Glutamatergic neuron (in vitro differentiated cells): ENCODE results near the gene LRRC56. TPM values are rescaled to one million over a fixed set of nuclear protein-coding genes. Genes with fewer than 3 reads are reported as not detected.

Source experiments
- DNase-seq: peaks from one replicate; pipeline ENCODE4 v3.0.0; 2022
- H3K27ac Mint-ChIP-seq: one replicate; pipeline ENCODE4 v1.8.0; 2020; ENCODE audit warnings: mild to moderate bottlenecking, mixed read lengths, inconsistent platforms; ENCODE audit not compliant: unreplicated experiment
- H3K27me3 Mint-ChIP-seq: one replicate; pipeline ENCODE4 v1.8.0; 2020; ENCODE audit warnings: mild to moderate bottlenecking, moderate library complexity, mixed read lengths, inconsistent platforms; ENCODE audit not compliant: unreplicated experiment
- H3K36me3 Mint-ChIP-seq: one replicate; pipeline ENCODE4 v1.8.0; 2020; ENCODE audit warnings: mild to moderate bottlenecking, mixed read lengths, inconsistent platforms; ENCODE audit not compliant: unreplicated experiment
- H3K4me1 Mint-ChIP-seq: one replicate; pipeline ENCODE4 v1.8.0; 2020; ENCODE audit warnings: mild to moderate bottlenecking, low read depth, mixed read lengths, inconsistent platforms; ENCODE audit not compliant: unreplicated experiment
- H3K4me3 Mint-ChIP-seq: one replicate; pipeline ENCODE4 v1.8.0; 2020; ENCODE audit warnings: mild to moderate bottlenecking, mixed read lengths, inconsistent platforms; ENCODE audit not compliant: unreplicated experiment
- H3K9me3 Mint-ChIP-seq: one replicate; pipeline ENCODE4 v1.8.0; 2020; ENCODE audit warnings: mild to moderate bottlenecking, moderate library complexity, mixed read lengths, inconsistent platforms; ENCODE audit not compliant: unreplicated experiment
- total RNA-seq: library from RNA; stranded (reverse); fragmentation: NEBNext Ultra II Directional; extraction: Animal tissue kit (Norgen Biotek cat#: 25700); gene quantifications from one replicate; pipeline ENCODE4 v1.2.1, GENCODE V29; 2021; ENCODE audit not compliant: unreplicated experiment
- TF ChIP-seq, protein P1 (sequence below): fragments of 200-600 bp; sonication (generic); IDR thresholded peaks from one replicate; pipeline ENCODE4 v1.5.0; 2021; ENCODE audit not compliant: partially characterized antibody, unreplicated experiment

Gene LRRC56
- total RNA-seq, 1 donor from 2014 or later: 2.6 TPM

GRCh38 chr11:551596-551995, 14.3 kb downstream of the LRRC56 start:
- Mint-ChIP-seq H3K27me3 (peaks cover 8% of the 10 kb centered on the region), H3K9me3 (peaks cover 4% of the 10 kb centered on the region), H3K4me1 (peaks cover 7% of the 10 kb centered on the region), H3K4me3 (no peak overlapping the region), H3K36me3 (no peaks in the 10 kb centered on the region), H3K27ac (no peak overlapping the region)
- TF ChIP-seq, protein P1, sequence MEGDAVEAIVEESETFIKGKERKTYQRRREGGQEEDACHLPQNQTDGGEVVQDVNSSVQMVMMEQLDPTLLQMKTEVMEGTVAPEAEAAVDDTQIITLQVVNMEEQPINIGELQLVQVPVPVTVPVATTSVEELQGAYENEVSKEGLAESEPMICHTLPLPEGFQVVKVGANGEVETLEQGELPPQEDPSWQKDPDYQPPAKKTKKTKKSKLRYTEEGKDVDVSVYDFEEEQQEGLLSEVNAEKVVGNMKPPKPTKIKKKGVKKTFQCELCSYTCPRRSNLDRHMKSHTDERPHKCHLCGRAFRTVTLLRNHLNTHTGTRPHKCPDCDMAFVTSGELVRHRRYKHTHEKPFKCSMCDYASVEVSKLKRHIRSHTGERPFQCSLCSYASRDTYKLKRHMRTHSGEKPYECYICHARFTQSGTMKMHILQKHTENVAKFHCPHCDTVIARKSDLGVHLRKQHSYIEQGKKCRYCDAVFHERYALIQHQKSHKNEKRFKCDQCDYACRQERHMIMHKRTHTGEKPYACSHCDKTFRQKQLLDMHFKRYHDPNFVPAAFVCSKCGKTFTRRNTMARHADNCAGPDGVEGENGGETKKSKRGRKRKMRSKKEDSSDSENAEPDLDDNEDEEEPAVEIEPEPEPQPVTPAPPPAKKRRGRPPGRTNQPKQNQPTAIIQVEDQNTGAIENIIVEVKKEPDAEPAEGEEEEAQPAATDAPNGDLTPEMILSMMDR: no peak
- no peak for DNase-seq

GRCh38 chr11:553083-553987, 16.0 kb downstream of the LRRC56 start:
- Mint-ChIP-seq H3K4me1 (peaks cover 7% of the 10 kb centered on the region), H3K27ac (no peak overlapping the region), H3K4me3 (no peak overlapping the region), H3K27me3 (peaks cover 8% of the 10 kb centered on the region), H3K36me3 (no peaks in the 10 kb centered on the region), H3K9me3 (peaks cover 4% of the 10 kb centered on the region)
- no peak for DNase-seq
- TF ChIP-seq, protein P1: no peak

DNA sequence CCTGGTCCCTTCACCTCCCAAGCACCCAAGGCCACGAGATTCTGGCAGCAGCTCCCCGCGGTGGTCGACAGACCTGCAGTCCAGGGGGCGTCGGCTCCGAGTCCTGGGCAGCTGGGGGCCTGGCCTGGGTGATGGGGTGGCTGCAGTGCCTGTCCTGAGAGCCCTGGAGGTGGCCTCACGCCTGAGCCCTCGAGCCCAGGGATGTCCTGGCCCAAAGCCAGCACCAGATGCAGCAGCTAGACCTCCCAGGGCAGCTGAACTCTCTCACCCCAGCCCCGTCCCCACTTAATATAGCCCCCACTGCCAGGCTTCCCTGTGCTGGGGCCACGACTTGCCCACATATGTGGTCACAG, 16.6 kb downstream of the LRRC56 start:
- no peak overlapping the region for H3K4me3 Mint-ChIP-seq

GRCh38 chr11:554428-555226, 17.3 kb downstream of the LRRC56 start:
- Mint-ChIP-seq H3K27ac (no peak overlapping the region), H3K9me3 (peaks cover 3% of the 10 kb centered on the region), H3K36me3 (no peaks in the 10 kb centered on the region), H3K4me1 (peaks cover 1% of the 10 kb centered on the region), H3K4me3 (no peak overlapping the region), H3K27me3 (peaks cover 3% of the 10 kb centered on the region)
- DNase-seq: peak; percentile 79
- TF ChIP-seq, protein P1: peak; percentile 70

More for the DNA sequence above, 16.6 kb downstream of the LRRC56 start:
- TF ChIP-seq, protein P1: no peak
- no peak for DNase-seq
- Mint-ChIP-seq H3K27ac (no peak overlapping the region), H3K27me3 (peaks cover 3% of the 10 kb centered on the region), H3K4me1 (peaks cover 2% of the 10 kb centered on the region), H3K9me3 (peaks cover 1% of the 10 kb centered on the region), H3K36me3 (no peaks in the 10 kb centered on the region)
